HEK293T (cell line): Measurements from ENCODE around the gene CD274.

Experiments used
- CTCF ChIA-PET: fragments of 350-600 bp; formaldehyde crosslinking; extraction: SDS; loops from one replicate; lab custom pipeline; 2021; ENCODE audit warnings: antibody characterized with exemption, inconsistent platforms; lab: Yijun Ruan, JAX
- POLR2A ChIA-PET: fragments of 350-600 bp; formaldehyde crosslinking; extraction: SDS; loops from one replicate; lab custom pipeline; 2020; ENCODE audit warnings: antibody characterized with exemption, inconsistent platforms; lab: Yijun Ruan, JAX
- DNase-seq: peaks from one replicate; pipeline ENCODE4 v3.0.0; 2012; ENCODE audit warnings: mixed read lengths; ENCODE audit errors: extremely low spot score
- ARNT ChIP-seq: fragments of 450-650 bp; IDR thresholded peaks from 2 replicates; pipeline ENCODE4 v1.6.1; 2017; ENCODE audit warnings: mild to moderate bottlenecking
- BHLHE40 ChIP-seq: fragments of 450-650 bp; IDR thresholded peaks from 2 replicates; pipeline ENCODE4 v1.6.1; 2016; ENCODE audit warnings: mild to moderate bottlenecking, moderate library complexity, borderline replicate concordance
- CTBP1 ChIP-seq: fragments of 450-650 bp; IDR thresholded peaks from 2 replicates; pipeline ENCODE4 v1.6.1; 2016; ENCODE audit warnings: borderline replicate concordance
- ELF4 ChIP-seq: fragments of 450-650 bp; IDR thresholded peaks from 2 replicates; pipeline ENCODE4 v1.6.1; 2017; ENCODE audit warnings: antibody characterized with exemption
- FOXA1 ChIP-seq: fragments of 450-650 bp; IDR thresholded peaks from 2 replicates; pipeline ENCODE4 v1.6.1; 2016; ENCODE audit warnings: mild to moderate bottlenecking
- FOXK2 ChIP-seq: fragments of 450-650 bp; IDR thresholded peaks from 2 replicates; pipeline ENCODE4 v1.6.1; 2016; ENCODE audit warnings: mild to moderate bottlenecking
- FOXM1 ChIP-seq: fragments of 450-650 bp; IDR thresholded peaks from 2 replicates; pipeline ENCODE4 v1.6.1; 2017; ENCODE audit warnings: mild to moderate bottlenecking, borderline replicate concordance
- HDGF ChIP-seq: fragments of 450-650 bp; IDR thresholded peaks from 2 replicates; pipeline ENCODE4 v1.6.1; 2017; ENCODE audit warnings: antibody characterized with exemption, borderline replicate concordance
- L3MBTL2 ChIP-seq: fragments of 450-650 bp; conservative IDR thresholded peaks from 2 replicates; pipeline ENCODE4 v1.6.1; 2016; ENCODE audit warnings: mild to moderate bottlenecking
- LEF1 ChIP-seq: fragments of 450-650 bp; IDR thresholded peaks from 2 replicates; pipeline ENCODE4 v1.6.1; 2017; ENCODE audit warnings: mild to moderate bottlenecking, borderline replicate concordance
- NFRKB ChIP-seq: fragments of 450-650 bp; IDR thresholded peaks from 2 replicates; pipeline ENCODE4 v1.6.1; 2016; ENCODE audit warnings: mild to moderate bottlenecking, moderate library complexity
- PKNOX1 ChIP-seq: fragments of 450-650 bp; IDR thresholded peaks from 2 replicates; pipeline ENCODE4 v1.6.1; 2016
- SP1 ChIP-seq: fragments of 450-650 bp; IDR thresholded peaks from 2 replicates; pipeline ENCODE4 v1.6.1; 2017
- SUZ12 ChIP-seq: fragments of 450-650 bp; IDR thresholded peaks from 2 replicates; pipeline ENCODE4 v1.6.1; 2016; ENCODE audit warnings: mild to moderate bottlenecking
- TARDBP ChIP-seq: fragments of 450-650 bp; IDR thresholded peaks from 2 replicates; pipeline ENCODE4 v1.6.1; 2016
- ZNF384 ChIP-seq: fragments of 450-650 bp; IDR thresholded peaks from 2 replicates; pipeline ENCODE4 v1.6.1; 2016

The CD274 gene

GRCh38 chr9:5480919-5481318, 30.6 kb downstream of the CD274 start:
- TF ChIP-seq TARDBP: no peak
- TF ChIP-seq SP1: no peak
- TF ChIP-seq ZNF384: no peak
- ChIA-PET CTCF (no interaction called here), POLR2A (no interaction called here)
- no peak for DNase-seq

- CTCF ChIA-PET: no interaction called here
Measured at GRCh38 chr9:5481322-5482040, 31.1 kb downstream of the CD274 start.

GRCh38 chr9:5482194-5482593, 31.9 kb downstream of the CD274 start:
- ChIA-PET CTCF (no interaction called here), POLR2A (no interaction called here)
- DNase-seq: no peak
- TF ChIP-seq FOXA1 (no peak), TARDBP (no peak), SUZ12 (no peak), L3MBTL2 (no peak), HDGF (no peak), BHLHE40 (no peak)

More at GRCh38 chr9:5481322-5482040, 31.1 kb downstream of the CD274 start:
- no peak for DNase-seq
- POLR2A ChIA-PET: no interaction called here
- no peak for TF ChIP-seq CTBP1

GRCh38 chr9:5483306-5483705, 33.0 kb downstream of the CD274 start:
- CTCF ChIA-PET: no interaction called here
- DNase-seq: no peak
- POLR2A ChIA-PET: no interaction called here
- TF ChIP-seq SUZ12 (no peak), CTBP1 (no peak), ELF4 (no peak), FOXK2 (no peak), L3MBTL2 (no peak), SP1 (no peak), HDGF (no peak), PKNOX1 (no peak), NFRKB (no peak), TARDBP (no peak), BHLHE40 (no peak), ARNT (no peak), FOXA1 (no peak), ZNF384 (no peak), FOXM1 (no peak), LEF1 (no peak)

GRCh38 chr9:5485378-5486085, 35.2 kb downstream of the CD274 start:
- ChIA-PET POLR2A (no interaction called here), CTCF (no interaction called here)
- no peak for DNase-seq
- TF ChIP-seq FOXA1: no peak
- TF ChIP-seq HDGF: no peak
- TF ChIP-seq FOXM1: no peak
- no peak for TF ChIP-seq ELF4
- TF ChIP-seq FOXK2: no peak
- TF ChIP-seq CTBP1: no peak

- POLR2A ChIA-PET: no interaction called here
- no peak for TF ChIP-seq ARNT
- no peak for TF ChIP-seq SP1
- no peak for TF ChIP-seq L3MBTL2
- no peak for TF ChIP-seq ZNF384
- TF ChIP-seq FOXM1: no peak
- TF ChIP-seq TARDBP: no peak
- no peak for TF ChIP-seq PKNOX1
- no peak for TF ChIP-seq ELF4
- CTCF ChIA-PET: no interaction called here
- no peak for DNase-seq
Measured at GRCh38 chr9:5486988-5487387, 36.6 kb downstream of the CD274 start.

GRCh38 chr9:5488221-5489008, 38.1 kb downstream of the CD274 start:
- ChIA-PET POLR2A (no interaction called here), CTCF (no interaction called here)
- no peak for DNase-seq
- no peak for TF ChIP-seq FOXK2
- TF ChIP-seq SUZ12: no peak
- no peak for TF ChIP-seq ZNF384
- TF ChIP-seq L3MBTL2: no peak
- TF ChIP-seq ARNT: no peak
- TF ChIP-seq NFRKB: no peak
- TF ChIP-seq LEF1: no peak
- TF ChIP-seq FOXM1: no peak
- no peak for TF ChIP-seq FOXA1
- no peak for TF ChIP-seq BHLHE40
- TF ChIP-seq PKNOX1: no peak
- no peak for TF ChIP-seq ELF4
- no peak for TF ChIP-seq HDGF
- TF ChIP-seq SP1: no peak
- TF ChIP-seq CTBP1: no peak
- no peak for TF ChIP-seq TARDBP
